ENCODE measurements around the gene PTPRN2. TPM values are rescaled to one million over a fixed set of nuclear protein-coding genes. Genes with fewer than 3 reads are reported as not detected.
"Not testable (repeated sequence)": the region's sequence is repeated elsewhere in the genome, so short reads cannot be mapped to it uniquely, and the experiment has no call there.

Gene PTPRN2
- total RNA-seq, 1 experiment from 2014 or later, result 0.16 TPM

- no peak for DNase-seq (ENCODE audit: low read depth, low spot score)
- in situ Hi-C loops (cut with HindIII; ENCODE audit: low pct_unique_long_range_greater_than_20kb, low sequenced_read_pairs), result no loop called here
Measured at GRCh38 chr7:157496416-157497275, 1091.0 kb downstream of the PTPRN2 start.

GRCh38 chr7:157495594-157495993, 1092.0 kb downstream of the PTPRN2 start:
- no peak for DNase-seq (ENCODE audit: low read depth, low spot score)
- in situ Hi-C loops (cut with HindIII; ENCODE audit: low pct_unique_long_range_greater_than_20kb, low sequenced_read_pairs), result no loop called here

GRCh38 chr7:157495177-157495553, 1092.5 kb downstream of the PTPRN2 start:
- in situ Hi-C loops (cut with HindIII; ENCODE audit: low pct_unique_long_range_greater_than_20kb, low sequenced_read_pairs), result no loop called here
- DNase-seq (ENCODE audit: low read depth, low spot score), result no peak

- in situ Hi-C loops (cut with HindIII; ENCODE audit: low pct_unique_long_range_greater_than_20kb, low sequenced_read_pairs), result no loop called here
- no peak for DNase-seq (ENCODE audit: low read depth, low spot score)
Measured at GRCh38 chr7:157494506-157495176, 1093.0 kb downstream of the PTPRN2 start.

- no peak for DNase-seq (ENCODE audit: low read depth, low spot score)
- in situ Hi-C loops (cut with HindIII; ENCODE audit: low pct_unique_long_range_greater_than_20kb, low sequenced_read_pairs), result no loop called here
Measured at GRCh38 chr7:157493776-157494175, 1093.8 kb downstream of the PTPRN2 start.

- in situ Hi-C loops (cut with HindIII; ENCODE audit: low pct_unique_long_range_greater_than_20kb, low sequenced_read_pairs), result no loop called here
- no peak for DNase-seq (ENCODE audit: low read depth, low spot score)
Measured at GRCh38 chr7:157493017-157493416, 1094.6 kb downstream of the PTPRN2 start.

GRCh38 chr7:157490465-157490912, 1097.1 kb downstream of the PTPRN2 start:
- DNase-seq (ENCODE audit: low read depth, low spot score), result peak; percentile 41
- in situ Hi-C loops (cut with HindIII; ENCODE audit: low pct_unique_long_range_greater_than_20kb, low sequenced_read_pairs), result no loop called here

- in situ Hi-C loops (cut with HindIII; ENCODE audit: low pct_unique_long_range_greater_than_20kb, low sequenced_read_pairs); DNase-seq (ENCODE audit: low read depth, low spot score): not testable (repeated sequence)
Measured at GRCh38 chr7:157489870-157490269, 1097.8 kb downstream of the PTPRN2 start.

Small RNA genes within 50 kb of the gene (small RNA-seq; reads per million reads assigned to genes)
- gene MIR153-2 (0 reads per million in 2 experiments), gene MIR5707 (0 reads per million in 2 experiments), gene MIR595 (0 reads per million in 2 experiments), gene THAP5P1 (0 reads per million in 2 experiments)

Other genes with a start within 250 kb of the PTPRN2 start
- 27.5 and 28.6 TPM in 2 replicates for gene NCAPG2, start 117.0 kb upstream of the PTPRN2 start, total RNA-seq (2014; rRNA removed; shearing (Covaris generic))
- 95.2 and 97.7 TPM in 2 replicates for gene ESYT2, start 241.7 kb upstream of the PTPRN2 start, total RNA-seq (2014; rRNA removed; shearing (Covaris generic))

All from SK-MEL-5 (cell line).